ENCODE results near the gene RNLS.
"Not testable (repeated sequence)": the region's sequence is repeated elsewhere in the genome, so short reads cannot be mapped to it uniquely, and the experiment has no call there.

RNLS gene

DNA sequence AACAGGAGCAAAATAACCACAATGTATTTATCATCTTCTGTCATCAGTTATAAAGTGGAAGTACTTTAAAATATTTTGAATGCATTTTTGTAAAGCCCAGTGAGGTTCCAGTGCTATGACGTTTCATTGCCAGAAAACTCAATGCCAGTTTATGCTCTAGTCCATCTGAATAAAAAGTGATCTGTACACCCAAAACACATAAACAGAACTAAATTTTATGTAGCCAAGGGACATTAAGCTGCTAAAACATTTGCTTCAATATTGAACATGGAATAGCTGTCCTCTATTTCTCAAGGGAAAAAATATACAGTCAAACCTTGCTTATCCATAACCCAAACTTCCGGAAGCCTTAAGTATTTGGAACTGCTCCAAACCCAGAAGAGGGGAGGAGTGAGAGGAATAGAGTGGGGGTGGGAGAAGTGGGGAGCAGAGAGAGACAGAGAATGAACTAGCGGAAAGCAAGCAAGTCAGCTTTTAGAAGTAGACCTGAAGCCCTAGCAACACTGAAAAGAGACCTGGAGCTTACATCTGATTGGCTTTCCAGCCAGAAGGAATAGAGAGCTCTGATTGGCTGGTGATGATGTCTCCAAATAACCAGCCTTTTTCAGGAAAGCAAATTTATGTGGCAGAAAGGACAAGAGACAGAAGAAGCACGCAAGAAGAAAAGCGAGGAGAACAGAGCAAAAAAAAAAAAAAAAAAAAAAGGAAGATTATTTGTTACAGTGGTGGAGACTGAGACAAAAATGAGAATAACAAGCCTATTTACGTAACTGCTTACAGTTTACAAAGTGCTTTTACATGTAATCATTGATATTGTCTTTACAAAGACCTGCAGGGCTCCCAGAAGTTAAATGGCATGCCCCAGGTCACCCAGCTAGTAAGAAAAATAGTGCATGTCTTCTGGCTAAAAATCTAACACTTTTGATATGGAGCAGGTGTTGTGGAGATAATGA lies 196.0 kb downstream of the RNLS start:
- DNase-seq (ENCODE audit: low spot score), result no peak

DNA sequence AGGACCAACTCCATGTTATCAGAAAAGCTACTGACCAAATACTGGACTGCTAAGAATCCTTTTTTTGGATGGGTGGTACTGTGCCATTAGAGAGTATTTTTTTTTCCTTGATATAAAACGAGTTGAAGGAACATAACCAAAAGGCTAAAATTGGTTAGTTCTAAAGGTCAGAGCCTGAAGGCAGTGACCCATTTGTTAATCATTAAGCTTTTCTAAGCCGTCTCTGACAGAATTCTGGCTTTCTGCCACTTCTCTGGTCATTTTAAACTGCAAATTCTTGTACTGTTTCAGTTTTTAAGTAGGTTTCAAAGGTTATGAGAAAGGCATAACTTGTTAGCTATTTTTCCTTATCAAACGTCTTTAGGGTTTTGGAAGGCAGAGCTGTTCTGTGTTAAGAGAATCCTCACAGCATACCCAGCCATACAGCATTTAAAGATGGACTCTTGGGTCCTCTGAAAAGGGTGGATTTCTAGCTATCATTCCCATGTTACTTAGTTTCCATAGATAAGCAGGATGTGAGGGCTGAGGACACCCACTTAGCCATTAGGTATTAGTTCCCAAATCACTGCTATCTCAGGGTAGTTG lies 196.8 kb downstream of the RNLS start:
- DNase-seq (ENCODE audit: low spot score), result no peak

DNA sequence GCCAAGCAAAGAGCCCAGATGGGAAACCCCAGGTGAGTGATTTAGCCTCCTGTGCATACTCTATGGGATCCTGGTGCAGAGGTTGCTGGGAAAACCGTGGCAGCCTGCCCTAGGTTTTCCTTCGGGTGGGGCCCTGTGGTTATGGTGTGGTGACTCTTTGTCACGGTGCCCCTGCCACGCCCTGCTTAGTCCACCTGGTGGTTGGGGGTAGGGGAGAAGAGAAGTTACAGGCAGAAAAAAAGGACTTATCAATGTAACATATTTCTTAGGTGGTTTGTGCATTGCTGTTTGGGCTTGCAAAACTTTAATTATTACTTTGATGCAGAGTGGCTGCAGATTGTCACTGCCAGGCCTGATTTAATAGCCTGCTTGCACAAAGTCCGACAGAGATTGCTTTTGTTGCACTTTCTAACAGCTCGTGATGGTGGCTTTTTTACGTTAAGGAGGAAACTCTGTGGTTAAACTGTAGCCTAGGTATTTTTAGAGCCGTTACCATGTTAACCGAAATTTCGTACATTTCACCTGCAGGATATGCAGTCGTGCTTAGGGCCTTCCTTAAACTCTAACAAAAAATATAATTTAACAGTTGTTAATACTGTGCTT lies 197.4 kb downstream of the RNLS start:
- peak; percentile 32 for DNase-seq (ENCODE audit: low spot score)

DNA sequence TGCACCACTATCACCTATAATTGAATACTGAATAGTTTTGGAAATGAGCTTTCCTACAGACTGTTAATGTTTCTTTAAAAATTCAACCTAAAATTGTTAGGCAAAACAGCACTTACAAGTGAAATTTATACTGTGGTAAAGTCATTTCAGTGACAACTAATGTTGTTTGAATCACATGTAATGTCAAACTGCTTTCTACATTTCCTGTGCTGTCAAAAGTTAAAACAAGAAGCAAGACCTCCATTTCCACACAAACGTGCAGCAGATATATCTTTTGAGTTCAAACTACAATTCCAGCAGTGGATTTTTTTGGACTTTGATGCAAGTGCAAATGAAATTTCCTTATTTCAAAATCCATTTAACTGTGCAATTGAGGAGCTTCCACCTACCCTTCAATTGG lies 199.8 kb downstream of the RNLS start:
- DNase-seq (ENCODE audit: low spot score), result no peak

DNA sequence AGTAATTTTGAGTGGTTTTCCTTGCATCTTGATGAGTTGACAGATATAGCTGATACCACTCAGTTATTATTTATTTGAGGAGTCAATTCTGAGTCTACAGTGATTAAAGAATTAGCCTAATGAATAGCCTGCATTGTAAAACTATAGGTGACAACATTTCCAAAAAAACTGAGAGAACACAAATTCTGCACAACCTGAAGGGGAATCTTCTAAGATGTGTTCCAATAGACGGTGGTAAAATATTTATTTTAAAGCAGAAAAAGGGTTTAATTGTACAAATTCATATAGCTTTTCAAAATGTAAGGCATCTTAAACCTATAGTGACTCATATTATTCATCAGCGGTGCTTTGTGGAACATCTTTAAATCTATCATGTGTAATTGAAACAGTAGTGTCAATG lies 200.4 kb downstream of the RNLS start:
- DNase-seq (ENCODE audit: low spot score), result no peak

DNA sequence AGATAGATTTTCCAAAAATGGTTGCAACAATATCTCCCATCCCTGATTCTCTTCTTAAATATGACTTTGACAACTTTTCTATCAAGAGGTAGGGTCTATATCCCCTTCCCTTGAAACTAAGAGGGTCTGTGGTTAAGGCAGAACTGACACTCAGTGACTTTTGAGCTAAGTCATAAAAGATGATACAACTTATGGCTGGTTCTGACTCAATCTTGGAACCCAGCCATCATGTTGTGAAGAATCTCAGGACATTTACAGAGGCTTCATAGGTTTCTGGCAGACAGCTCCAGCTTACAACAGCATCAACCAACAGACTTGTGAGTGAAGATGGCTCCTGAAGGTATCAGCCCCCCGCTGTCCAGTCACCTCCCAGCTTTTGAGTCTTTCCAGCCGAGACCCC lies 203.5 kb downstream of the RNLS start:
- DNase-seq (ENCODE audit: low spot score), result no peak

DNA sequence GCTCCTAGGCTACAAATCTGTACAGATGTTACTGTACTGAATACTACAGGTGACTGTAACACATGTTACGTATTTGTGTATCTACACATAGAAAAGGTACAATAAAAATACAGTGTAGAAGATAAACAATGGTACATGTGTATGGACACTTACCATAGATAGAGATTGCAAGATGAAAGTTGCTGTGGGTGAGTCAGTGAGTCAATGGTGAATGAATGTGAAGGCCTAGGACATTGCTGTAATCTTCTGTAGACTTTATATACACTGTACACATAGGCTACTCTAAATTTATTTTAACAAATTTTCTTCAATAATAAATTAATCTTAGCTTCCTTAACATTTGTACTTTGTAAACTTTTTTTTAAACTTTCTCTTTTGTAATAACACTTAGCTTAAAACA lies 205.6 kb downstream of the RNLS start:
- DNase-seq (ENCODE audit: low spot score), result no peak

DNA sequence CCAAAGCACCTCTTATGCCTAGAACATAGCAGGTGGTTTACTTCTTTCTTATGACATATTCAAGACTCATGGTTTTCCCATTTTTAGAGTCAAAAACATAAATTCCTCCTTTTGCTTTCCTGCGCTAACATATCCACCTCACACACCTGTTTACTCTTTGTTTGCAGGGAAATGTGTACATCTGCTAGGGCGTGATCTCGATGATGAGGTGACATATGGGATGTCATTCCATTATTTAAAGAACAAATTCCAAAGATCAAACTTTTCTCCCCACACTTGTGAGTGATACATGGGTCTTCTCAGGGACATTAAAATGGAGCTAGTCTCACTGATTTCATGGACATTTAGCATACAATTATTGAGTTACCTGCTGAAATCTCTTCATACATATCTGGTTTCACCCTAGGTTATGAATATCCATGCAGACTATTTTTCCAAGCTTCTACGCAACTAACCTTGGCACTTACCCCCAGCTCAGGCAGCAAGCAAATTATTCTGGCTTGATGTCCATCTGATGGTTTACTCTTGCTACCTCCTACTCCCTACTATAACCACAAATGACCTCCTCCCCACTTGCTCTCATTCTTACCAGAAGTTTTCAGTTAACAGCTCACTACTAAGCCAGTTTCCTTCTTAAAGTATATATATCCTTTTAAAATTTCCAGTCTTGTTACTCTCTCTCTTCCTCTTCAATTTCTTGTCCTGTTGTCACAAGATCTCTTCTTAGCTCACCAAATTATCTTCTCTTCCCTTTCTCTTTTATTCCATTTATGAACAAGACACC lies 208.5 kb downstream of the RNLS start:
- no peak for DNase-seq (ENCODE audit: low spot score)

DNA sequence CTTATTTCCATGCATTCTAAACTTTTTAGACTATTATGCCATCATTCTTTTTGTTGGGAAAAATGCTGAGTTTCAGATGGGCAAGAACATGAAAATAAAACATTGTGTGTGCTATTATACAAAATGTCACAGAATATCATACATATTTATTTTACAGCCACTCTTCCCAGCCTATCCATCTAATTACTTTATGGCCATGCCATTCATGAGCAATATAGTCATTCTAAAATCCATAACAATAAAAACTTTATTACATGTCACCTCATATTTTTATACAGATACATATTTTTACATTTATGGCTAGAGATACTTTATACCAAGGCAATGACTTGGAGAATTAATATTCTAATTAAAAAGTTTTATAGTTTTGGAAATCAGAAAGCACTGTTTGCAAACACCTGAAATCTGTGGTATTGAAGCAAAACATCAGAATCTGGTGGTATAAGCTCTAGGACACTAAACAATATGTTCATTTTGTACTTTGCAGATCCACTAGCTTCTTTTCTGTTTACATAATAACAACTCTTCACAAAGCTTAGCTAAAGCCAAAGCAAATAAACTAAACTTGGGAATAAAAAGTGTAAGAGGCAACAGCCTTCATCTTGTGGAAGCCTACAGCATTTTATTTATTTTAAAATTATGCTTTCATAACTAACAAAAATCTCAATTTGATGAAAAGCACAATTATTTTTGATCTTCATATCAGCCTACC lies 210.1 kb downstream of the RNLS start:
- DNase-seq (ENCODE audit: low spot score), result no peak

DNA sequence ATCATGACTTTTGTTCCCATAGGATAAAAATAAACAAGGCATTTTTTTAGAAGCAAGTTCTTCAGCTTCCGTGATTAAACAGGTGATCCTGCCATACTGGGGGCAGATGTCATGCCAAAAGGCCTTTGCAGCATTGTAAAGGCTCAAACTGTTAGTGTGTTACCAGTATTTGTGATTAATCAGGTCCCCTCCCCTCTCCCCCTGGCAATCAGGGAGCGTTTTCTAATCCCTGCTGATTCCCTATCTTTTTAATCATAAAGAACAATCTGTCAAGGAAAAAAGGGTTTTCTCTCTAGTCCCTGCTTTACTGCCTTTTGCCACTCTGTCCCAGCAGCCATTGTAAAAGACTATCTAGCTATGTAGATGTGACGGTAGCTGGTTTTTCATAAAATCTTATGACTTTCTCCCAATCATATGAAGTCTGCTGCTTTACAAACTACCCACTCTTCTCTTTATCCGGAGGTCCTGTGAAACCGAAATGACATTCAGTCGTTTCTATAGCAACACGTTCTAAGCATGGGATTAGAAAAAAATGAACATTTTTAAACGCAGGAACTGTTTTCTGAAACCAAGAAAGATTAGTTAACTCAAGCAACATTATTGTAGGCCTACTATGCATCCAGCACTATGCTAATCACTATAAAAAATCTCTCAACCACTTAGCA lies 210.9 kb downstream of the RNLS start:
- DNase-seq (ENCODE audit: low spot score), result no peak

DNA sequence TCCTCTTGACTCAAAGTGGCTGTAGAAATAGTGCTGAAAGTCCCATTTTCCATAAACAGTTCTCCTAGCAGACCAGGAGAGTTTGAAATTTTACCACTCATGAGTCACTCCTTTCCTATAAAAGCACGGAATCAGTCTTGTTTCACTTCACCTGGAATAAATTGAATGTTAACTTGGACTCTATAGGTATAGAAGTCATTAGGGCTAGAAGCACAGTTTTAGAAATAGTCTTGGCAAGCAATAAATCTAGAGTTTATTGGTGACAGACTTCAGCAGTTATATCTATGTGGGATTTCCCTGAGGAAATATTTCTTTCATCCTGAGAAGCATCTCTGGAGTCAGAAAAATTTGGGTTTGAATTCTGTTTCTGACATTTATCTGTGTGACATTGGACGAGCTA lies 212.4 kb downstream of the RNLS start:
- DNase-seq (ENCODE audit: low spot score), result no peak

DNA sequence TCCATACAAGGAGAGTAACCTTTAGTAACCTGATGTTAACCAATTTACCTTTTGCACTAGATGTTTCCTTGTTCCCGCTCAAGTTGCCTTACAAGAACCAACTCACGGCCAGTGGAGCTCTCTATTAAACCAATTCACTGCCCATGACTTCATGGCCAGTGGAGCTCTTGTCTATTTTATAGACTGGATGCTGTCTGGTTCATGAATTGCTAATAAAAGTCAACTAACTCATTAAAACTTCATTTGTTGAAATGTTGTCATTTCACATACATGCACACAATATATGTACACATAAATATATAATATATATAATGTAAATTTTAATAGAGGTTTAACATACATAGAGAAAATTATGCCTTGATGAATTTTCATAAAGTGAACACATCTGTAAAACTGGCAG lies 216.3 kb downstream of the RNLS start:
- no peak for DNase-seq (ENCODE audit: low spot score)

DNA sequence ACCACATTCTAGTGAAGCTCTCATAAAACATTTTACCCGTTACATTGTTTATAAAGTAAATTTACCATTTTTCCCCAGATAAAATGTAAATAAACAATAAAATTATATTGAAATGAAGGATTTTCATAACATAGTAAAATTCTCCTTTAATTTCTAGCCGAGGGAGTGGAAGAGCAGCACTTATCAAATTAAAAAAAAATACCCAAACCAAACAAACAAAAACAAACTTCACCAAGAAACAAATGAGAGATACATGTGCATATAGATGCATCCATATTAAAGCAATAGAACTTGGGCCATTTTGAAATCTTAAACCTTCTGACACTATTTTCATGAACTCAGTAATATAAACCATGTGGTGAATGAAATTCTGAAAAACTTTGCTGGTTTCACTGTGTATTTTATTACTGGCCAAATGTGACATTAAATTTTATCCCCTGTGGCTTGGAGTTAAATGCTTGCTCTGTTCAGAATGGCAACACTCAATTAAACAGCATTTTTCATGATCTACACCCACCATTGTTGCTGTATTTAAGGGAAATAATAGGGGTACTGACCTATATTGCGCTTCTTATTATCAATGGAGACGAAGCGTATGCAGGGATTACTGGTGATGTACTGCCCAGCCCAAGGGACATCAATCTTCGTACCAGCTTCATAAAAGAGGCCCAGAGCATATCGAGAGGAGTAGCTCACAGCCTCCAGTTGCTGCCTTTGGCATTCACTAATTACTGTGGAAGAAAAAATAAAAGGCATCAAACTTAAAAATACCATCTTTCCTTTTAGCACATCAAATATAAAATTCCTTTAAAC lies 220.9 kb downstream of the RNLS start:
- DNase-seq (ENCODE audit: low spot score), result no peak

DNA sequence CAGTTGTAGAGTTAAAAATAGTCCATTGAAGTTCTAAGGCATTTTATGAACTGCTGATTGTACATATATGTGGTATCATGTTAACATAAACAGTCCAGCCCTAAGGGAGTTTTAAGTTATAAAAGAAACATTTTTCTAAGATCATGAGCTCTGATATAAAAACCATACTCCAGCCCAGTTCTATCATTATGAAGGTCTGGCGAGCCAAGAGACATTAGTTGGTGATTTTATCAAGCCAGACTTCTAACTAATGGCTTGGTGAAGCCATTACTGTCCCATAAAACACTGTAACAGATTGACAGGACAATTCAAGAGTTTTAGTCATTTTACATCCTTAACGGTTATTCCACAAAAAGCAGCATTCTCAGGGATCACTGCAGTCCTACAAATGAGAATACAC lies 221.6 kb downstream of the RNLS start:
- DNase-seq (ENCODE audit: low spot score), result no peak

DNA sequence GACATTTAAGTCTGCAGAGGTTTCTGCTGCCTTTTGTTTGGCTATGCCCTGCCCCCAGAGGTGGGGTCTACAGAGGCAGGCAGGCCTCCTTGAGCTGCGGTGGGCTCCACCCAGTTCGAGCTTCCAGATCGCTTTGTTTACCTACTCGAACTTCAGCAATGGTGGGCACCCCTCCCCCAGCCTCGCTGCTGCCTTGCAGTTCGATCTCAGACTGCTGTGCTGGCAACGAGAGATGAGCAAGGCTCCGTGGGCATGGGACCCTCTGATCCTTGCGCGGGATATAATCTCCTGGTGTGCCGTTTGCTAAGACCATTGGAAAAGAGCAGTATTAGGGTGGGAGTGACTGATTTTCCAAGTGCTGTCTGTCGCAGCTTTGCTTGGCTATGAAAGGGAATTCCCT lies 227.4 kb downstream of the RNLS start:
- DNase-seq (ENCODE audit: low spot score), result not testable (repeated sequence)

DNA sequence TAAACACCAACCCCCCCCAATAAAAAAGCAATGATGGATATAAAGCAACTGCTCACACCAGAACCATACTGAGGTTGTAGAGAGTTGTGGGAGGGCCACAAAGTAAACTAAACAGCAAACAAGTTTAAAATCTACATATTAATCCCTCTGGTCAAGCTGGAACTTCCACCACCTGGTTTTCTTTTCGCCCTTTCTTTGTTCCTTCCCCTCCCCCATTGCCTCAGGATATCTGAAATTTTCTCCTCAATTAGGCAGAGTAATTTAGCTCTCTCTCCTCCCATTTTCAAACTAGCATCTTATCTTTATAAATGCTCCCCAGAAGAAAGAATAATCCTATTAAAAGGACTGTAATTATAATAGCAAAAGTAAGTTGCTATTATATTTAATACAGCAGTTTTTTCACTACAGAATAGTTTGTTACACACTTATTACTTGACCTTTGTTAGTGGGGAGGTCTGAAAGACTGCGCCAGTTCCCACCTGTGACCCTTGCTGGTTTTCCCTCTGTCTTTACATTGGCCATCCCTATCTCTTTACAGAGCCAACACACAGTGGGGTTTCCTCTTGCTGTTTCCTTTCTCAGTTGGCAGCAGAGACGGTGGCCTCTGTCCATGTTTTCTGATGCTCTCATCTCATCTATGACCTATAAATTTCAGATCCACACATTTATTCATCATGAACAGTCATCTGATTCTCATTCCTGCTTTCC lies 235.4 kb downstream of the RNLS start:
- DNase-seq (ENCODE audit: low spot score), result no peak

DNA sequence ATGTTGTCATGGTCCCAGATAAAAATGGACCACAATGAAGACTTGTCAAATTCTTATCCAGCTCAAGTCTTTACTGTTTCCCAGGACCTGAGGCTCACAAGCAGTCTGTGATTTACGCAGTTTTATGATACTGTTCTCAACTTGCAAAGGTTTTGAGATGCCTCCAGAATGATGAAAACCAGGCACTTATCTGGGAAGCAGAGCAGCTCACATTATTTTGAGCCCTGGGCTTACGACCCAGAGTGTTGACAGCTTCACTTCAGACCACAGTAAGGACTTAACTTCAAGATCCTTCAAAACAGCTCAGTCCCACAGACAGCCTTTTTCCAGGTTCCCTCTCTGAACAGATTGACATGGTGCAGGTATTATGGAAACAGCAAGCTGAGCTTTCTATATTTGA lies 236.1 kb downstream of the RNLS start:
- no peak for DNase-seq (ENCODE audit: low spot score)

DNA sequence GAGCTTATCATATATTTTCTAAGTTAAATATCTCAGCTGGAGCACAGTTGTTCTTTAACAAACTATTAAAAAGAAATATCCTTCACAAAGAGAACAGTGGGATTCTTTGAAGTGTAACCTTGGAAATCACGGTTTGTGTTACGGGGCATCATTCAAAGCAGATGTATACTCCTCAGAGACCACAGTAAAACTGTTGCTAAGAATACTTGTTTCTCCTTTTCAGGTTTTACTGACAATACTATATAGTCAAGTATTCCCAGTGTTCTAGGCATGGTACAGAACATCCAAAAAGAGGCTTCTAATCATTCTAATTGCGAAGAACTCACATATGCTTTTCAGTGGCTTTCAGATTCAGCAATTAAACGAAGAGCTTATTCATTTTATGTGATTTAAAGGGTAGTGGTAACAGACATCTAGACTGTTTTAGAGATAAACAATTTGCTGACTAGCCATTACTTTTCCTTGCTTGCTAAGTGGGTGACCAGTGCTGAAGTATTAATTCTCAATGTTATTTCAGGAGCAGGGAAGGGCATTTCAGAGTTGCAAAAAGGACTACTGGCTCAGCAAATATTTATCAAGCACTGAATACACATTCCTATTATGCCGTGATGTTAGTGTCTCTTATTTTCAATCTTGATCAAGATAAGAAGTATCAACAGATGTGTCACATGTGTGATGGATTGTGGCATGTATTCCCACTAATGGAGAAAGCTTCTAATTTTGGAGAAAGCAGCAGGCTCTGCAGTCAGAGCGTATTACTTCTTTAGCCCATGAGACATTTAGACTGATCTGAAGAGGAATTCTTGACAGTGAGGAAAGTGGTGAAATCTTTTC lies 236.8 kb downstream of the RNLS start:
- no peak for DNase-seq (ENCODE audit: low spot score)
